Keratinocyte (primary cell): Measurements from ENCODE around the gene RETREG3. TPM values are rescaled to one million over a fixed set of nuclear protein-coding genes. Genes with fewer than 3 reads are reported as not detected.

Source experiments
- DNase-seq: peaks from one replicate; pipeline ENCODE4 v3.0.0-alpha.2; 2011; ENCODE audit warnings: low read depth, missing footprints, low spot score
- FAIRE-seq: peaks from 2 replicates; lab custom pipeline; 2011; peaks lifted over from hg19 to GRCh38; lab: Jason Lieb, UNC
- H2AFZ ChIP-seq: 2 replicates; pipeline ENCODE4 v1.6.0; 2012; ENCODE audit warnings: low read length, control low read depth, inconsistent platforms; ENCODE audit not compliant: control insufficient read depth
- H3K27ac ChIP-seq: 2 replicates; pipeline ENCODE4 v1.5.1; 2011; ENCODE audit warnings: low read length; ENCODE audit not compliant: control insufficient read depth, insufficient read depth
- H3K27me3 ChIP-seq: 3 replicates; pipeline ENCODE4 v1.6.0; 2011; ENCODE audit warnings: low read length; ENCODE audit not compliant: control insufficient read depth, insufficient read depth; ENCODE audit errors: extremely low read depth
- H3K36me3 ChIP-seq, 2 experiments: 2 replicates in 1 of 2; 3 replicates in 1 of 2; pipeline ENCODE4 v1.5.1; 2011; ENCODE audit warnings: low read length in 2 of 2, mild to moderate bottlenecking in 1 of 2; ENCODE audit not compliant: control insufficient read depth in 2 of 2, insufficient read depth in 2 of 2; ENCODE audit errors: extremely low read depth in 1 of 2
- H3K4me1 ChIP-seq: 3 replicates; pipeline ENCODE4 v1.5.1; 2011; ENCODE audit warnings: low read length; ENCODE audit not compliant: control insufficient read depth, insufficient read depth; ENCODE audit errors: extremely low read depth
- H3K4me2 ChIP-seq: 3 replicates; pipeline ENCODE4 v1.6.0; 2011; ENCODE audit warnings: low read depth, low read length; ENCODE audit not compliant: control insufficient read depth, insufficient read depth; ENCODE audit errors: extremely low read depth
- H3K4me3 ChIP-seq, 3 experiments: fragments of 200-600 bp in 1 of 3; sonication (generic) in 1 of 3; 2 replicates in 2 of 3; 3 replicates in 1 of 3; pipeline ENCODE4 v1.5.1; 2011 to 2016; ENCODE audit warnings: low read length in 3 of 3, mild to moderate bottlenecking in 3 of 3, control low read depth in 2 of 3, inconsistent platforms in 1 of 3, low read depth in 1 of 3, mixed read lengths in 1 of 3, mixed run types in 1 of 3, moderate library complexity in 1 of 3; ENCODE audit not compliant: control insufficient read depth in 2 of 3, insufficient read depth in 2 of 3; ENCODE audit errors: extremely low read depth in 1 of 3
- H3K79me2 ChIP-seq: 2 replicates; pipeline ENCODE4 v1.6.0; 2012; ENCODE audit warnings: low read length; ENCODE audit not compliant: control insufficient read depth, insufficient read depth
- H3K9ac ChIP-seq: 3 replicates; pipeline ENCODE4 v1.6.0; 2011; ENCODE audit warnings: low read length; ENCODE audit not compliant: control insufficient read depth, insufficient read depth; ENCODE audit errors: extremely low read depth
- H3K9me1 ChIP-seq: 3 replicates; pipeline ENCODE4 v1.6.0; 2011; ENCODE audit warnings: low read length; ENCODE audit not compliant: control insufficient read depth, insufficient read depth; ENCODE audit errors: extremely low read depth
- H3K9me3 ChIP-seq: 2 replicates; pipeline ENCODE4 v1.5.1; 2012; ENCODE audit warnings: low read depth, low read length; ENCODE audit not compliant: control insufficient read depth
- H4K20me1 ChIP-seq: 3 replicates; pipeline ENCODE4 v1.6.0; 2011; ENCODE audit warnings: low read length; ENCODE audit not compliant: control insufficient read depth, insufficient read depth; ENCODE audit errors: extremely low read depth
- EZH2 ChIP-seq: IDR thresholded peaks from one replicate; pipeline ENCODE4 v1.6.1; 2012; ENCODE audit warnings: inconsistent platforms, mild to moderate bottlenecking, low read length, moderate library complexity
- dilution Hi-C: fragments of 300-500 bp; cut with MboI; formaldehyde crosslinking; loops from one replicate; pipeline ENCODE4 v1.7.0; 2020; ENCODE audit warnings: low sequenced_read_pairs; ENCODE audit not compliant: extremely low pct_ligation_motif_present
- polyA plus RNA-seq, 5 experiments: library from polyadenylated mRNA; depleted of rRNA in 3 of 5; stranded (reverse) in 3 of 5; stranded (forward) in 1 of 5; unstranded in 1 of 5; fragments of >200 nt; gene quantifications; 1 replicate in 1 of 5; 2 replicates in 3 of 5; 3 replicates in 1 of 5; pipeline versions ENCODE4 v1.2.1 to v1.2.3, GENCODE V29; 2011 to 2012; ENCODE audit warnings: missing spikeins in 2 of 5, low read depth in 1 of 5, low replicate concordance in 1 of 5
- TF ChIP-seq, protein P1 (sequence below), 3 experiments: IDR thresholded peaks in 1 of 3; conservative IDR thresholded peaks in 1 of 3; optimal IDR thresholded peaks in 1 of 3; 2 replicates in 2 of 3; 3 replicates in 1 of 3; pipeline versions ENCODE3 to v1.5.1; 2011; ENCODE audit warnings: low read length in 3 of 3, mild to moderate bottlenecking in 3 of 3, moderate library complexity in 2 of 3, control low read depth in 1 of 3, inconsistent platforms in 1 of 3; ENCODE audit not compliant: insufficient read depth in 2 of 3; ENCODE audit errors: extremely low read depth in 1 of 3

The RETREG3 gene
- polyA plus RNA-seq, 1 donor (not counting 4 experiments of a cell fraction or from before 2014, with no cell fraction given) = 25.2 TPM

DNA sequence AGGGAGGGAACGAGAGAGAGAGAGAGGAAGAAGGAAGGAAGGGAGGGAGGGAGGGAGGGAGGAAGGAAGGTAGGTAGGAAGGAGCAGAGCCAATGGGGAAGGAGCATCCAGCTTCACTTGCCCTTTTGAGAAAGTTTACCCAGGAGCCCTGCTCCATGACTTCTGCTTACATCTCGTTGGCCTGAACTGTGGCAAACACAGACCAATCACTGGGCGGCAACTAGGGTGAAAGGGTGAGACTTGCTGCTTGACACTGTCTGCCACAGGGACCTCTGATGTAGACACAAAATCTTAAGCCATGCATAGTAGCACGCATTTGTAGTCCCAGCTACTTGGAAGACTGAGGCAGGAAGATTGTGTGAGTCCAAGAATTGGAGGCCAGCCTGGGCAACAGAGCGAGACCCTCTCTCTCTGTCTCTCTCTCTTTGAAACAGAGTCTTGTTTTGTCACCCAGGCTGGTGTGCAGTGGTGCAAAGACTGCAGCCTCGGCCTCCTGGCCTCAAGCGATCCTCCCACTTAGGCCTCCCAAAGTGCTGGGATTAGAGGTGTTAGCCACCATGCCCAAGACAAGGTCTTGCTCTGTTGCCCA, 30.4 kb upstream of the RETREG3 start:
- dilution Hi-C loops = no loop called here
- no peak overlapping the region for H3K27ac ChIP-seq
- no peak for TF ChIP-seq EZH2
- TF ChIP-seq, protein P1, sequence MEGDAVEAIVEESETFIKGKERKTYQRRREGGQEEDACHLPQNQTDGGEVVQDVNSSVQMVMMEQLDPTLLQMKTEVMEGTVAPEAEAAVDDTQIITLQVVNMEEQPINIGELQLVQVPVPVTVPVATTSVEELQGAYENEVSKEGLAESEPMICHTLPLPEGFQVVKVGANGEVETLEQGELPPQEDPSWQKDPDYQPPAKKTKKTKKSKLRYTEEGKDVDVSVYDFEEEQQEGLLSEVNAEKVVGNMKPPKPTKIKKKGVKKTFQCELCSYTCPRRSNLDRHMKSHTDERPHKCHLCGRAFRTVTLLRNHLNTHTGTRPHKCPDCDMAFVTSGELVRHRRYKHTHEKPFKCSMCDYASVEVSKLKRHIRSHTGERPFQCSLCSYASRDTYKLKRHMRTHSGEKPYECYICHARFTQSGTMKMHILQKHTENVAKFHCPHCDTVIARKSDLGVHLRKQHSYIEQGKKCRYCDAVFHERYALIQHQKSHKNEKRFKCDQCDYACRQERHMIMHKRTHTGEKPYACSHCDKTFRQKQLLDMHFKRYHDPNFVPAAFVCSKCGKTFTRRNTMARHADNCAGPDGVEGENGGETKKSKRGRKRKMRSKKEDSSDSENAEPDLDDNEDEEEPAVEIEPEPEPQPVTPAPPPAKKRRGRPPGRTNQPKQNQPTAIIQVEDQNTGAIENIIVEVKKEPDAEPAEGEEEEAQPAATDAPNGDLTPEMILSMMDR (optimal IDR thresholded peaks at IDR 0.05 in 1 of 3, IDR thresholded peaks at IDR 0.05 in 1 of 3, conservative IDR thresholded peaks at IDR 0.05 in 1 of 3; ENCODE audit: extremely low read depth in 1 of 3, insufficient read depth in 2 of 3, low read length in 3 of 3) = no peak
- no peaks in the 10 kb centered on the region for H3K4me1 ChIP-seq
- H3K27me3 ChIP-seq = no peaks in the 10 kb centered on the region
- H3K9ac ChIP-seq = no peak overlapping the region
- H3K79me2 ChIP-seq = no peaks in the 10 kb centered on the region
- no peaks in the 10 kb centered on the region for H3K36me3 ChIP-seq
- DNase-seq (no peak), FAIRE-seq (no peak)
- no peak overlapping the region for H3K4me2 ChIP-seq
- no peaks in the 10 kb centered on the region for H4K20me1 ChIP-seq
- H3K4me3 ChIP-seq = no peak overlapping the region
- no peaks in the 10 kb centered on the region for H3K9me3 ChIP-seq
- H3K9me1 ChIP-seq = no peaks in the 10 kb centered on the region
- H2AFZ ChIP-seq = no peak overlapping the region

DNA sequence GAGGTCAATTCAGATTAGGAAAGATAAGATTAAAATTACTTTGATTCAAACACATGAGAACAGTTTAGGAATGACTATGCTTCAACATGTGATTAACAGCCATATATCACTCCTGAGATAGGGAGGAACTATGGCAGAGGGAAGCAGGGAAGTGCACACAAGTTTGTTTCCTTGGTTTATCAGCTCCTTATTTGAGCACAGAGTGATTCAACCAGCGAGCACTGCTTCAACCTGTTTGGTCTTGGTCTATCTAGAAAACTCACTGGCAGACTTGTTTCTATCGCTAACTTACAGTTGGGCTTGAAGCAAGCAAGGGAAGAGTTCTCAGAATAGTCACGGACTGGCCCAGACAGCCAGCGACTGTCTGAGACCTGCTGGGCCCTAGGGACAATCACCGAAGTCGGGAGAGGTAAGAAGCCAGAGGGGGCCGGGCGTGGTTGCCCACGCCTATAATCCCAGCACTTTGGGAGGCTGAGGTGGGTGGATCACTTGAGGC, 23.8 kb upstream of the RETREG3 start:
- H3K4me2 ChIP-seq = no peak overlapping the region
- H3K9me3 ChIP-seq = no peaks in the 10 kb centered on the region
- dilution Hi-C loops = no loop called here
- FAIRE-seq (no peak), DNase-seq (no peak)
- TF ChIP-seq, protein P1 (optimal IDR thresholded peaks at IDR 0.05 in 1 of 3, IDR thresholded peaks at IDR 0.05 in 1 of 3, conservative IDR thresholded peaks at IDR 0.05 in 1 of 3; ENCODE audit: extremely low read depth in 1 of 3, insufficient read depth in 2 of 3, low read length in 3 of 3) = no peak
- no peak for TF ChIP-seq EZH2
- no peaks in the 10 kb centered on the region for H4K20me1 ChIP-seq
- no peaks in the 10 kb centered on the region for H3K27me3 ChIP-seq
- no peaks in the 10 kb centered on the region for H3K36me3 ChIP-seq
- no peak overlapping the region for H3K9ac ChIP-seq
- peak overlapping the region; percentile 27 for H2AFZ ChIP-seq
- H3K79me2 ChIP-seq = no peaks in the 10 kb centered on the region
- H3K4me1 ChIP-seq = peaks cover 10% of the 10 kb centered on the region
- H3K4me3 ChIP-seq = no peak overlapping the region
- H3K27ac ChIP-seq = peak overlapping the region; percentile 36
- H3K9me1 ChIP-seq = no peaks in the 10 kb centered on the region
